M059J (cell line): ENCODE data around the gene ASCC1. TPM values are rescaled to one million over a fixed set of nuclear protein-coding genes. Genes with fewer than 3 reads are reported as not detected.
"Not testable (repeated sequence)": the region's sequence is repeated elsewhere in the genome, so short reads cannot be mapped to it uniquely, and the experiment has no call there.

ENCODE experiments used
- DNase-seq: peaks from one replicate; pipeline ENCODE4 v3.0.0-alpha.2; 2012; ENCODE audit warnings: low read depth
- total RNA-seq: library from RNA; depleted of rRNA; stranded (reverse); fragments of >200 nt; shearing (Covaris generic); gene quantifications from 2 replicates; pipeline ENCODE4 v1.2.3, GENCODE V29; 2014

The ASCC1 gene
- total RNA-seq, 1 experiment from 2014 or later: 37.1 TPM

DNA sequence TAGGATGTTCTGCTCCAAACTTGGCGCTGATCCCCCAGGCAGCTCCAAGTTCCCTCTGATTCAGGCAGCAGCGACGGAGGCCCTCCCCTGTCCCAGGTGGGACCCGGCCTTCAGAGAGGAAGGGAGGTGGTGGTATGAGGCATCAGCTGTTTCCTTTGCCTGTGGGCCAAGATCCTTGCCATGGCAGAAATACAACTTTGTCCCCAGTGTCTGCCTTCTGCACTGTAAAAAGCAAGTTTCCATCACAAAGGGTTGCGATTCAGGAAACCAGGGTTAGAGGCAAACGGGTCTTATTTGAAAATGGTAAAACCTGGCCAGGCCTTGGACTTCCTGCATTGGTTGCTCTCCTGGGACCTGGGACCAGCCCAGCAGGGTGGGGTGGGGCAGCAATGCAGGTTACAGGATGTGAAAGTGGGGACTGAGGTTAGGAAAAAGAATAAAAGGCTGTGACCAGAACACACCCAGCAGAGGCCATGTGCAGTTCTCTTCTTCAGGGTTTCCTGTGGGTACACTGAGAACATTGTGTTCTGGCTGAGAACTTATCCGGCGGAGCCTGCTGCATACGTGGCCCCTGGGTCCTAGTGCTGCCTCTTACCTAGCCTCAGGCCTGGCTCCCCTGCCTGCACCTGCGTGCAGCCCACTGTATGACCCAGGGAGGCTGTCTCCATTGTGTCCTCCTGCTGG lies 32.5 kb upstream of the ASCC1 start:
- no peak for DNase-seq

DNA sequence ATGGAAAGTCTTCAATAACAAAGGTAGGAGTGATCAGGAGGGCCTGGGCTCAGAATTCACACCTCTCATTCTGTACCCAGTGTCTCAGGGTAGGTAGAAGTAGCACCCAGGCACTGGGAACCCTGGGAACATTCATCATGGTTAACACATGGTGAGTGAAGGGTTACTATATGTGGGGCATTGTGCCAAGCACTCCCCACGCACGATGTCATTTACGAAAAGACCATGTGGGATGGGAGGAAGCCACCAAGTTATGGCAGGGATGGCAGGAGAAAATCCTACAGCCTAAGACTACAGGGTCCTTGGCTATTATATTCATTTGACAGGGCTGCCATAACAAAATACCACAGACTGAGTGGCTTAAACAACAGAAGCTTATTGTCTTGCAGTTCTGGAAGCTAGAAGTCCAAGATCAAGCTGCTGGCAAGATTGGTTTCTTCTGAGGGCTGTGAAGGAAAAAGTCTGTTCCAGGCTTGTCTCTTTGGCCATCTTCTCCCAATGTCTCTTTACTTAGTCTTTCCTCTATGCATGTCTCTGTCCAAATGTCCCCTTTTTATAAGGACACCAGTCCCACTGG lies 30.0 kb upstream of the ASCC1 start:
- DNase-seq: no peak

DNA sequence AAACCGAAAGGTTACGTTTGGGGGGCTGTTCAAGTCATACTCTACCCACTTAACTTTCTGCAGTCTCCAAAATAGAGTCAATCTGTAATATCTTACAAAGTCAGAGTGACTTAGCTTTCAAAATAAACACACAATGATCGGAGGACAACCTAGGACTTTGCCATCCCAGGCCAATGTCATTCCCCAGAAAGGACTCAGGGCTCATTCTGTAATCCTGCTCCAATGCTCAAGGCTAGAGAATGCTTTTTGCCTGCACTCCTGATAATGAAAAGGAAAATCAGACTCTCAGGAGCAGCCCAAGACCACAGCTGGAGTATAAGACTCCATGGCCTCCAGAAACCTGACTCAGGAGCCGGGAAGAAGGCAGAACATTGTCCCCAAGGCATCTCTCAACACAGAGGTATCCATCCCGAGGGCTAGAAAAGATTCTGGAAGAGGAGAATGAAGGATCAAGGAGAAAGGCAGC lies 28.5 kb upstream of the ASCC1 start:
- no peak for DNase-seq

DNA sequence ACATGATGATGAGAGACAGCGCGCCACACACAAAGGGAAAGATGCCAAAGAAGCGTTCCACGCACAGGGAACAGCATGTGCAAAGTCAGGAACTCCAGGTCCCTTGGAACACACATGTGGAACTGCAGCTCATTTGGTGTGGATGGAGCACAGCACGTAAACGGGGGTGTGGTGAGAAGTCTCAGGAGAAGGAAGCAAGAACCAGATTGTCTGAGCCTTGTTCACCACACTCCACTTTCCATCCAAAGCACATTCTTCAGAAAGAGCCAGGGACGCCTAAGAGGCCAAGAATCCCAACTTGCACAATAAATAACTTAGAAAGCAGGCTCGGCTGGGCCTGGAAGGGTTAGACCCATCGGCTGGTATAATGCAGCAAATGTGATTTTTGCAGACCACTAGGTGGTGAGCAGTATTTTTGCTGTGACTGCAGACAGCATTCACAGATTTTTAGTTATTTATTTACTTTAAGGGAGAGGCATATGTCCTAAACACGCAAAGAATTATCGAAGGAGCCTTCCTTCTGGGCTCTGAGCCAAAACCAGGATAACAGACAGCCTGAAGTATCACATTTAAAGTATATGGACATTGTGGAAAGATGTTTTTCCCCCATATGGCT lies 27.9 kb upstream of the ASCC1 start:
- no peak for DNase-seq

DNA sequence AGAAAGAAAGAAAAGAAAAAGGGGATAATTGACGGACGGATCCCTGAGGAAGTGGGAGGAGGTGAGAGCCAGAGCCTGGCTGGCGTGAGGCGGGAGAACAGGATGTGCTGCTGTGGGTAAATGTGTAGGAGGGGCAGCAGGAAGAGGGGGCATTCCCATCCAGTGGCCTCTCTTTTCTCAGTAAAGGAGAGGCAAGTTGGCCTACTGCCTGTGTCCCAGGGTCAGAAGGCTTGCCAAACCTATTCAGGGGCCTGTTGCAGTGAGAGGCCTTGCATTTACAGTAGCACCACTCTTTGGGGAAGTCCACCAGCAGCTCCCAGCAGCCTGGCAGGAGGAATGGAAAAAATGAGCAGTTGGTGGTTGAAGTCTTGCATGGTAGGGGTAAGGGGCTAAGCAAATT lies 26.6 kb upstream of the ASCC1 start:
- DNase-seq: no peak

DNA sequence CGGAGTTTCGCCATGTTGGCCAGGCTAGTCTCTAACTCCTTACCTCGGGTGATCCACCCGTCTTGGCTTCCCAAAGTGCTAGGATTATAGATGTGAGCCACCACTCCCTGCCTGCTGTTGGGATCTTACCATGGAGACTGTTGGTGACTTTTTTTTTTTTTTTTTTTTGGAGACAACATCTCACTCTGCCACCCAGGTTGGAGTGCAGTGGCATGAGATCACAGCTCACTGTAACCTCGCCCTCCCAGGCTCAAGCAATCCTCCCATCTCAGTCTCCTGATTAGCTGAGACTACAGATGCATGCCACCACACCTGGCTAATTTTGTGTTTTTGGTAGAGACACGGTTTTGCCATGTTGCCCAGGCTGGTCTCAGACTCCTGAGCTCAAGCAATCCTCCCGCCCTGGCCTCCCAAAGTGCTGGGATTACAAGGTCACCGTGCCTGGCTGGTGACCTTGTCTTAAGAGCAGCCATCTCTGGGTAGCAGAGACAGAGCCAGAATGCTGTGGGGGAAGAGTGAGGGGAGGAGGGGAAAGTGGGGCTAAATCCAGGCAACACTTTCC lies 25.7 kb upstream of the ASCC1 start:
- no peak for DNase-seq

DNA sequence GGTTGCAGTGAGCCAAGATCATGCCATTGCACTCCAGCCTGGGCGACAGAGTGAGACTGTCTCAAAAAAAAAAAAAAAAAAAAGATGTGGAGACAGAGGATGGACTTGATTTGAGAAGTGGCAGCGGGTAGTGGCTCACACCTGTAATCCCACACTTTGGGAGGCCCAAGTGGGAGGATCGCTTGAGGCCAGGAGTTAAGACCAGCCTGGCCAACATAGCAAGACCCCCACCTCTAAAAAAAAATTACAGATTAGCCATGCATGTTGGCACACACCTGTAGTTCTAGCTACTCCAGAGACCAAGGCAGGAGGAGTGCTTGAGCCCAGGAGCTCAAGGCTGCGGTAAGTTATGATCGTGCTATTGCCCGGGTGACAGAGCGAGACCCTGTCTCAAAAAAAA lies 24.3 kb upstream of the ASCC1 start:
- no peak for DNase-seq

DNA sequence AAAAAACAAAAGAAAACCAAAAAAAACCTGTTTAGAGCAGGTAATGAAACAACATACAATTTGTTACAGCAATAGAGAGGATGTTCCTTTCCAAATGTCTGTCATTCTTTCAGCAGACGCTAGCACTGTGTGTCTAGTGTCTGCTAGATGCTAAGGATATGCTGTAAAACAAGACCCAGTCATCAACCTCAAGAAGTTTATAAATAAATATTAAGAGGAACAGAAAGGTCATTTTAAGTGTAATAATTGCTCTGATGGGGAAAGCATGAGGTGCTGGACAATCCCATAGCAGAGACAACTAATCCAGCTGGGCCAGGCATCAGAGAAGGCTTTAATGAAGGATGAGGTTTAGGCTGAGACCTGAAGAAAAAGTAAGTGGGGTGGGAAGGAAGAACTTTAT lies 23.3 kb upstream of the ASCC1 start:
- DNase-seq: no peak

DNA sequence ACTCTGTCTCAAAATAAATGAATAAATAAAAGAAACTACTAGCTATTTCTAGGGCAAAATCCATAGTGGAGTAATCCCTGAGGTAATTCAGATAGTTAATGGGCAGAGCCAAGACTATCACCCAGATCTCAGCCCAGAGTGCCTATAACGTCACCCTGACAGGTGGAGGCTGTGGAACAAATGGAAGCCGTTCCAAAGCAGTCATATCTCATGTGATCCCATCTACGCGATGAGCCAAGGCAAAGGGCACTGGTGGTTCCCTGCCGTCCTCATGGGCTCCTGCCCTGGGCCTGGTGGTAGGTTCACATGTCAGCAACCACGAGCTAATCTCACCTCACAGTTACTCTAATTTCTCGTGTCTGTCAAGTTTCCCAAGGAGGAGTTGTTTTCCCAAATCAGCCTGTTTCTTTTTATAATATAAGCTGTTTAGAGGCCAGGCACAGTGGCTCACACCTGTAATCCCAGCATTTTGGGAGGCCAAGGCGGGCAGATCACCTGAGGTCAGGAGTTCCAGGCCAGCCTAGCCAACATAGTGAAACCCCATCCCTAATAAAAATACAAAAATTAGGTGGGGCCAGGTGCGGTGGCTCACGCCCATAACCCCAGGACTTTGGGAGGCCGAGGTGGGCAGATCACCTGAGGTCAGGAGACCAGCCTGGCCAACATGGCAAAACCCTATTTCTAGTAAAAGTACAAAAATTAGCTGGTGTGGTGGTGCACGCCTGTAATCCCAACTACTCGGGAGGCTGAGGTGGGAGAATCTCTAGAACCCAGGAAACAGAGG lies 22.5 kb upstream of the ASCC1 start:
- DNase-seq: no peak

DNA sequence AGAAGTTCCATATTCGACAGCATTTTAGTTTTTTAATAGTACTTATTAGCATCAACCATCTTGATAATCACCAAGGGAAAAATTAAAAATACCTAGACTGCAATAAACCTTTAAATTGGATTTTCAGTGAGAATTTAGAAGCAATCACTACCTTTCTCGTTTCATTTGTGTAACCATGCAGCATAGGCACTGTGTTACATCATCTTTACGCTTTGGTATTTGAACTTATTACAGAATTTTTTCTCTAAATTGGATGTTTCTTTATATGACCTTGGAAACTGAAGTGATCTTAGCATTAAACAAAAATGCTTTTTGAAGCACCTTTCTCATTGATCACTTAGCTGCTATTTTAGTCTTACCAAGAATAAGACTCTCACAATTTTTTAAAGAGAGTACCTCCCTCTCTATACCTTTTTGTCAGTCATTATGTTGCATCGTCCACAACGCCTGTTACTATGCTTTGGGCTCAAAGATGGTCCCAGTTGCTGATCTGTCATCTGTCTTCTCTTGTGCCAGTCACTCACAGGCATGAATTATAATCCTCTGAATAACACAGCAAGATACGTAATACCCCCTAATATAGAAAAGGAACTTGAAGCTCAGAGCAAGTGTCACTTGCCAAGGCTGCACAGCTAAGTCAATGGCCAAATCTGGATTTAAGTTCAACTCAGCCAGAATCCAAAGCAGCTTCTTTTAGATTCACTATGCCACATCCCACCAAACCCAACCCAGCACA lies 19.6 kb upstream of the ASCC1 start:
- DNase-seq: no peak

DNA sequence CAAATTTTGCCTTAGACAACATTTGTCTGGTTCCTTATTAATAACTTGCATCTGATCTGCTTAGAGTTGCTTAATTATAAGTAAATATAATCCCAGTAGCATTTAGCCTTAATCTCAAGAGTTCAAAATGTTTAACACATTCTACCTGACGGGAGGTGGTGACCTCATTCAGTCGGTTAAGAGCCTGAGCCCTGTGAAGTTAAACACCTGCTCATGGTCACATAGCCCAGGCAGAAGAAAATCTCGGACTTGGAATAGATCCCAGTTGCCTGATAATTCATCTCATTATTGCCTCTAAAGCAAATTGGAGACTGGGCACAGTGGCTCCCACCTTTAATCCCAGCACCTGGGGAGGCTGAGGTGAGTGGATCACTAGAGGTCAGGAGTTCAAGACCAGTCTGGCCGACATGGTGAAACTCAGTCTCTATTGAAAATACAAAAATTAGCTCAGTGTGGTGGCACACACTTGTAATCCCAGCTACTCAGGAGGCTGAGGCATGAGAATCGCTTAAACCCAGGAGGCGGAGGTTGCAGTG lies 18.6 kb upstream of the ASCC1 start:
- DNase-seq: no peak

DNA sequence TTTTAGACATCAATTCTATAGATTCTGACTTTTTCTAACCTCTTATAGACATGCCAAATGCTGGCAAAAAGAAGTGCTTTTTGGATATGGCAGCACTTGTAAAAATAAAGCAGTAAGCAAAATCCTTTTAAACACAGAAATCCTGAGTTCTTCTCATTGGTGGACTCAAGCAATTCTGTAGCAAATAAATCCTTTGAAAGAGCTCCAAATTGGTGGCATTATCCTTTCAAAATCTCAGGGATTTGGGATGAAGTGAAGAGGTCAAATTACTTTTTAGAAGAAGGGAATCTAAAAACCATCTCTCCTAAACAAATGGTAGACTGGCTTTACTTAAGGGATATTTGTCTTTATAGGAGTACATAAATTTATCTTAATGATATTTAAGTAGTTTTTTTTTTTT lies 17.5 kb upstream of the ASCC1 start:
- no peak for DNase-seq

DNA sequence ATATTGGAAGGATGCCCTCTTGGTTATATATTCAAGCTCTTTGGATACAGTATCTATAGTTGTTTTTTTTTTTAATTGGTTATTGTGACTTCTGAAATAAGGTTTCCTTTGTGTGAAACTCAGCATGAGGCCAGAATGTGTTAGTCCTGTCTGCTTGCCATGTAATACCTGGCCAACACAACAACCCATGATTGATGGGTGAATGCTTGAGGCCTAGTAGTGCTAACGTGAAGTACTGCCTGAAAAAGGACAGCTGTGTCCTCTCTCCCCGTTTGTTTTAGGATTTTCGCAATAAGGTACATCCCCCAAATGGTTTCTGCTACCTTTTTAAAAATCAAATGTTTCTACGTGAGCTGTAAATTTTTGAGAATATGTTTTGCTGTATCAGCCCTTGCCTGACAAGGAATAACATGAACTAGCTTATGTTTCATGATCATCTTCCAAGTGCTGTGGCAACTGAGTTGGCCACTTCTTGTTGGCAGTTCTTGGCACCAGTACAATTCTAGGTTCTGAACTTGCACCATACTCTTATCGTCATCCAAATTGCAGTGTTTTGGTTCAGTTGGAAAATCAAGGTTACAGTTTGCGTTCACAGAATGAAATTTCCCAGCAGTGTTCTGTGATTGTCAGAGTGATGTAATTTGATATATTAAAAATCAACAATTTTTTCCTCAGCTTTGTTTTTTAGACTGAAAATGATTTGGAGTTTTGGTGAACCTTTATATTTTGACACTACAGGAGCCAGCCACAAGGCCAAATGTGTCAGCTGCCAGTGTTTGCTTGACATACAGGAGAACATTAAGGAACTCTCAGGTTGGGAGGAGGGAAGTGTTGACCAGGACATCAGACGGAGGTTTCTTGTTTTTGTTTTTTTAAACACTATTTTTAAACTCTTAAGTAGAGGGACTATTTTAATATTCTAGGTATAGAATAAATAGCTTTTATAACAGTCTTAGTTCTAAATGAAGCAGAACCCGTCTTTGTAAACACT lies 13.5 kb upstream of the ASCC1 start:
- no peak for DNase-seq

DNA sequence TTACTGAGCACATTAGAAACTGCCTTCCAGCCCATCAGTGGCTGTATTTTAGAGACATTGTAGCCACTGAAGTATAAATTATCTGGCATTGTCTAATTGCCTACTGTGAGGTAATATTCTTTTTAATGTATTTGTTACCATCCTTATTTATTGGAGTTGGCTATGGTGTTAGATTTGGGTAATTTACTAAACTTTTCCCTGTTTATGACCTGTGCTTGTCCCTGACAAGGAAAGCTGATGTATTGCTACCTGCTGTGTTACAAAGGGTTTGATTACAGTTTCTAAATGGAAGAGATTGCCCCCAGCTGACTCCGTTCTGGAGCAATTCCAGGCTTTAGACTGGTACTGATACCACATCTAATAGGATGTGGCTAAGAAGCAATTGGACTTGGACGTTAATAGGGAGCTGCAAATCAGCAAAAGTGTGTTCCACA lies 12.3 kb upstream of the ASCC1 start:
- DNase-seq: no peak

DNA sequence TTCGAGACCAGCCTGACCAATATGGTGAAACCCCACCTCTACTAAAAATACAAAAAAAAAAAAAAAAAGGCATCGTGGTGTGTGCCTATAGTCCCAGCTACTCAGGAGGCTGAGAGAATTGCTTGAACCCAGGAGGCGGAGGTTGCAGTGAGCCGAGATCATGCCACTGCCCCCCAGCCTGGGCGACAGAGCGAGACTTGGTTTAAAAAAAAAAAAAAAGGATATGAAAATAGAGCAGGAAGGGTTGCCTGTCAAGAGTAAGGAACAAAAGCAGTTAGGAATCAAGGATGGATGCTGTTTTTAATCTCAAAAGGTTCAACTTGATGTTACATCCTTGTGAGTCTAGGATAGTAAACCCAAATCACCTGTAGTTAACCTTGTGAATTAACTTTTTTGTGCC lies 11.8 kb upstream of the ASCC1 start:
- DNase-seq: no peak

DNA sequence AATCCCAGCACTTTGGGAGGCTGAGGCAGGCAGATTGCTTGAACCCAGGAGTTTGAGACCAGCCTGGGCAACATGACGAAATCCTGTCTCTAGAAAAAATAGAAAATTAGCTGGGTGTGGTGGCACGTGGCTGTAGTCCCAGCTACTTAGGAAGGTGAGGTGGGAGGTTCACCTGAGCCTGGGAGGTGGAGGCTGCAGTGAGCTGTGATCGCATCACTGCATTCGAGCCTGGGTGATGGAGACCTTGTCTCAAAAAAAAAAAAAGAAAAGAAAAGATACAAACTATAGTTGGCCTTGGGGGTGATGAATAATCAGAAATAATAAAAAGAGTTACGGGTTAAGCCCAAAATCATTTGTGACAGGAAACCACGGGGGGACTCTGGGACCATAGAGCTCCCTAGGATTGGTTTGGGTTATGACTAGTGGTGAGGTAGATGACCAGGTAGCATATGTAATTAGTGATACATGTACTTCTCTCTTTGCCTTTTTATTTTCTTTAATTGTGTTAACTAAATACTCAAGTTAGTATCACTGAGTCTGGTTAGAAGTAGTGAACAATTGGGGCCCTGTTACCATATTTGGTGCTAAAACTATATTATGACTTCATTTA lies 10.4 kb upstream of the ASCC1 start:
- no peak for DNase-seq

DNA sequence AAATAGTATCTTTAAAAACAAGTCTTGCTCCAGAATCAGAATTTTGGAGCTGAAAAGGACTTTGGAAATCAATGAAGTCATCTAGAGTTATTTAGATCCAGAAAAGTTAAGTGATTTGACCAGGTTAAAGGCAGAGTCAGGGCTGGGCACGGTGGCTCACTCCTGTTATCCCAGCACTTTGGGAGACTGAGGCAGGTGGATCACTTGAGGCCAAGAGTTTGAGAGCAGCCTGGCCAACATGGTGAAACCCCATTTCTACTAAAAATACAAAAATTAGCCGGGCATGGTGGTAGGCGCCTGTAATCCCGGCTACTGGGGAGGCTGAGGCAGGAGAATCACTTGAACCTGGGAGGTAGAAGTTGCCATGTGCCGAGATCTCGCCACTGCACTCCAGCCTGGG lies 8.1 kb upstream of the ASCC1 start:
- not testable (repeated sequence) for DNase-seq

DNA sequence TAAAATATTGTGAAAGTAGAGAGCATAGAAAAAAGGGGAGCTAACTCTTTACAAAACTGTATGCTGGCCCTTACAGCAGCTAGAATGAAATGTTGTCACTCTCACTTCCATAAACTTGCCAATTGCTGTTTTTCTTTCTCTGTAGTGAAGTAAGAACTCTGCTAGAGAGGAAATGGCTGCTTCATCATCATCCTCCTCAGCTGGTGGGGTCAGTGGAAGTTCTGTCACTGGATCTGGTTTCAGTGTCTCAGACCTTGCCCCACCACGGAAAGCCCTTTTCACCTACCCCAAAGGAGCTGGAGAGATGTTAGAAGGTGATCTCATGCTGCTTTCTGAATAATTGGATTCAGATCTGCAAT lies 7.6 kb upstream of the ASCC1 start:
- no peak for DNase-seq

DNA sequence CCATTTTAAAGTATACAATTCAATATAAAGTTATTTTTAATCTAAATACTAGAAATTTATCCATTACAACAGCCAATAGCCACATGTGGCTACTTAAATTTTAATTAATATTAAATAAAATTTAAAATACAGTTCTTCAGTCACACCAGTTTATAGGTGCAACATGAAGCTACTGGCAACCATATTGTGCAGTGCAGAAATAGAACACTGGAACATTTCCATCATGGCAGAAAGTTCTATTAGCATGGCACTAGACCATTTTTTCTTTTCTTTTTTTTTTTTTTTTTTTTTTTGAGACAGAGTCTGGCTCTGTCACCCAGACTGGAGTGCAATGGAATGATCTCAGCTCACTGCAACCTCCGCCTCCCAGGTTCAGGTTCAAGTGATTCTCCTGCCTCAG lies 5.2 kb upstream of the ASCC1 start:
- no peak for DNase-seq

DNA sequence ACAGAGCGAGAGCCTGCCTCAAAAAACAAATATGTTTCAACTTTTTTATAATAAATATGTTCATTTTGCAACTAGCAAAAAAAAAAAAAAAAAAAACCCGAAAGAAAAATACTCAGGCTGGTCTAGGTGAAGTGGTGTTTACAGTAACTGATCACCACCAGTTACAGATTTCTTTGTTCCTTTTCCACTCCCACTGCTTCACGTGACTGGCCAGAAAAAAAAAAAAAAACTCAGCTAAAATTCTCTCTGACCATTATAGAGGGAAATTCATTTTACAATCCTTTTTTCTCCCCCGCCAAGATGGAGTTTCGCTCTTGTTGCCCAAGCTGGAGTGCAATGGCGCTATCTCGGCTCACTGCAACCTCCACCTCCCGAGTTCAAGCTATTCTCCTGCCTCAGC lies 4.6 kb upstream of the ASCC1 start:
- DNase-seq: no peak
